Brain pericyte (primary cell): ENCODE data around the gene HELZ.

Experiments
- DNase-seq: peaks from one replicate; pipeline ENCODE4 v3.0.0-alpha.2; 2012; ENCODE audit warnings: low read depth, low spot score

Gene HELZ

GRCh38 chr17:67196422-67196821, 48.6 kb downstream of the HELZ start:
- no peak for DNase-seq

- DNase-seq, result no peak
Measured at GRCh38 chr17:67194134-67194533, 50.9 kb downstream of the HELZ start.

- no peak for DNase-seq
Measured at GRCh38 chr17:67187927-67188326, 57.1 kb downstream of the HELZ start.

GRCh38 chr17:67186782-67187181, 58.2 kb downstream of the HELZ start:
- DNase-seq, result no peak

- no peak for DNase-seq
Measured at GRCh38 chr17:67183531-67183930, 61.5 kb downstream of the HELZ start.

- no peak for DNase-seq
Measured at GRCh38 chr17:67181825-67182224, 63.2 kb downstream of the HELZ start.

- DNase-seq, result no peak
Measured at GRCh38 chr17:67180275-67180674, 64.7 kb downstream of the HELZ start.

GRCh38 chr17:67178555-67178954, 66.4 kb downstream of the HELZ start:
- DNase-seq, result no peak

- DNase-seq, result no peak
Measured at GRCh38 chr17:67177732-67178131, 67.3 kb downstream of the HELZ start.

GRCh38 chr17:67174190-67174589, 70.8 kb downstream of the HELZ start:
- no peak for DNase-seq

GRCh38 chr17:67171560-67171959, 73.4 kb downstream of the HELZ start:
- no peak for DNase-seq

- DNase-seq, result no peak
Measured at GRCh38 chr17:67168496-67168895, 76.5 kb downstream of the HELZ start.

GRCh38 chr17:67165201-67165600, 79.8 kb downstream of the HELZ start:
- DNase-seq, result no peak

GRCh38 chr17:67164302-67164701, 80.7 kb downstream of the HELZ start:
- no peak for DNase-seq

GRCh38 chr17:67162771-67163170, 82.2 kb downstream of the HELZ start:
- DNase-seq, result no peak

- DNase-seq, result no peak
Measured at GRCh38 chr17:67161573-67161972, 83.4 kb downstream of the HELZ start.

GRCh38 chr17:67160791-67161190, 84.2 kb downstream of the HELZ start:
- DNase-seq, result no peak

GRCh38 chr17:67157732-67158639, 87.0 kb downstream of the HELZ start:
- no peak for DNase-seq

- no peak for DNase-seq
Measured at GRCh38 chr17:67156269-67157199, 88.5 kb downstream of the HELZ start.

- DNase-seq, result no peak
Measured at GRCh38 chr17:67152824-67153223, 92.2 kb downstream of the HELZ start.

- DNase-seq, result no peak
Measured at GRCh38 chr17:67151717-67152116, 93.3 kb downstream of the HELZ start.

- no peak for DNase-seq
Measured at GRCh38 chr17:67150826-67151225, 94.2 kb downstream of the HELZ start.
